ENCODE results near the gene AKAP6. TPM values are rescaled to one million over a fixed set of nuclear protein-coding genes. Genes with fewer than 3 reads are reported as not detected.
"Not testable (repeated sequence)": the region's sequence is repeated elsewhere in the genome, so short reads cannot be mapped to it uniquely, and the experiment has no call there.

Gene AKAP6
- total RNA-seq, 1 donor from 2014 or later: 0.53 TPM

- ATAC-seq (ENCODE audit: low read depth) (no peak), DNase-seq (no peak)
- H3K27ac Mint-ChIP-seq: no peak overlapping the region
- H3K27me3 Mint-ChIP-seq: peaks cover 4% of the 10 kb centered on the region
- no peak for TF ChIP-seq CTCF (IDR thresholded peaks at IDR 0.05)
- H3K4me1 Mint-ChIP-seq: no peaks in the 10 kb centered on the region
- CTCF ChIA-PET: no interaction called here
- intact Hi-C loops (cut with micrococcal nuclease): no loop called here
- H3K36me3 Mint-ChIP-seq (ENCODE audit: low read depth): no peaks in the 10 kb centered on the region
- H3K4me3 Mint-ChIP-seq: no peak overlapping the region
- H3K9me3 Mint-ChIP-seq: peaks cover 11% of the 10 kb centered on the region
- POLR2A ChIA-PET: no interaction called here
These were observed 129.6 kb downstream of the AKAP6 start for GRCh38 chr14:32458720-32459119.

GRCh38 chr14:32460267-32460666 lies 131.2 kb downstream of the AKAP6 start:
- Mint-ChIP-seq H3K4me1 (no peaks in the 10 kb centered on the region), H3K4me3 (no peak overlapping the region), H3K36me3 (ENCODE audit: low read depth) (no peaks in the 10 kb centered on the region), H3K27ac (no peak overlapping the region), H3K27me3 (peaks cover 4% of the 10 kb centered on the region), H3K9me3 (peaks cover 11% of the 10 kb centered on the region)
- DNase-seq: no peak
- ChIA-PET POLR2A (no interaction called here), CTCF (no interaction called here)
- intact Hi-C loops (cut with micrococcal nuclease): no loop called here
- no peak for ATAC-seq (ENCODE audit: low read depth)
- no peak for TF ChIP-seq CTCF (IDR thresholded peaks at IDR 0.05)

DNA sequence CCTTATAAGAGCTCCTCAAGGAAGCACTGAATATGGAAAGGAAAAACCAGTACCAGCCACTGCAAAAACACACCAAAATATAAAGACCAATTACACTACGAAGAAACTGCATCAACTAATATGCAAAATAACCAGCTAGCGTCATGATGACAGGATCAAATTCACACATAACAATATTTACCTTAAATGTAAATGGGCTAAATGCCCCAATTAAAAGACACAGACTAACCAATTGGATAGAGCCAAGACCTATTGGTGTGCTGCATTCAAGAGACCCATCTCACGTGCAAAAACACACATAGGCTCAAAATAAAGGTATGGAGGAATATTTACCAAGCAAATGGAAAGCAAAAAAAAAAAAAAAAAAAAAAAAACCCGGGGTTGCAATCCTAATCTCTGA lies 133.5 kb downstream of the AKAP6 start:
- H3K27me3 Mint-ChIP-seq; H3K4me3 Mint-ChIP-seq; H3K36me3 Mint-ChIP-seq (ENCODE audit: low read depth); H3K27ac Mint-ChIP-seq; CTCF ChIA-PET; ATAC-seq (ENCODE audit: low read depth); DNase-seq; intact Hi-C loops (cut with micrococcal nuclease); POLR2A ChIA-PET; H3K4me1 Mint-ChIP-seq: not testable (repeated sequence)
- H3K9me3 Mint-ChIP-seq: peaks cover 11% of the 10 kb centered on the region

- no peak overlapping the region for H3K4me3 Mint-ChIP-seq
- H3K4me1 Mint-ChIP-seq: no peaks in the 10 kb centered on the region
- CTCF ChIA-PET: interaction anchor here (1.0 kb wide), 1 partner anchor 19 kb away, joined by 3 read pairs; no protein-coding TSS in a partner anchor
- H3K9me3 Mint-ChIP-seq: no peaks in the 10 kb centered on the region
- no peak for TF ChIP-seq CTCF (IDR thresholded peaks at IDR 0.05)
- no peak for ATAC-seq (ENCODE audit: low read depth)
- DNase-seq: no peak
- H3K36me3 Mint-ChIP-seq (ENCODE audit: low read depth): no peaks in the 10 kb centered on the region
- intact Hi-C loops (cut with micrococcal nuclease): loop anchor here (2.0 kb wide), 2 partner anchors 396 to 958 kb away; no protein-coding TSS in a partner anchor
- no peaks in the 10 kb centered on the region for H3K27me3 Mint-ChIP-seq
- POLR2A ChIA-PET: no interaction called here
- no peak overlapping the region for H3K27ac Mint-ChIP-seq
These were observed 139.9 kb downstream of the AKAP6 start for GRCh38 chr14:32468955-32469354.

DNA sequence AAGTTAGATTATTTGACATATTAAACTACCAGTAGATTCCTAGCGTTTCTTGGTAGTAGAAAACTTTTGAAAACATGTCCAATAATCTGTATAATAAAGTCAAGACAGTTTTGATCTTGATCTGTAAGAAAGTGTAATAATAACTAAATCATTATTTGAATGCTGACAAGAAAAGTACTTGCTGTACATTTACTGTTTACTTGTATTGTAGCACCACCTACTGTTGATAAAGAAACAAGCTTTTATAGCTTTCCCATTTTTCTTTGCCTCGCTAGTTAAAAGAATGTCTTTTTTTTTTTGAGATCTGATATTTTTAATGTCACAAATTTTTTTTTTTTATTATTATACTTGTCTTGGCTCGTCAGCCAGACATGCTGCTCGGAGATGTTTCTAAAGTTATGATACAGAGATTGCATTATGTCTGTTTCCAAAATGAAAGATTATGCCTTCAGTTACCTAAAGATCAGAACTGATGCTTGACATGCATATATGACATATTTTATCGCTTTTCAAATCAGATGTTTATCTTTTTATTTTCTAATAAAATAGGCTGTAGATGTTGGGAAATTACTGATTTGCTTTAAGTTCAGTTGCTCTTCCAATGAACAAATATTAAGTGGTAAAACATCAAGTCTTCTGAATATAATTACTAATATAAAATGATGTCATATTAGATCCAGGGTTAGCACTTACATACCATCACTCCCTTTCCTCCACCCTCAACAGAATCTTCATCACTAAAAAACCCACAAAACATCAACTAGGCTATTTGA lies 140.5 kb downstream of the AKAP6 start:
- H3K9me3 Mint-ChIP-seq: no peaks in the 10 kb centered on the region
- H3K27ac Mint-ChIP-seq: no peak overlapping the region
- no peak for TF ChIP-seq CTCF (IDR thresholded peaks at IDR 0.05)
- POLR2A ChIA-PET: no interaction called here
- no peaks in the 10 kb centered on the region for H3K27me3 Mint-ChIP-seq
- H3K4me1 Mint-ChIP-seq: no peaks in the 10 kb centered on the region
- DNase-seq (no peak), ATAC-seq (ENCODE audit: low read depth) (no peak)
- intact Hi-C loops (cut with micrococcal nuclease): loop anchor here (2.0 kb wide), 2 partner anchors 397 to 959 kb away; no protein-coding TSS in a partner anchor
- no peaks in the 10 kb centered on the region for H3K36me3 Mint-ChIP-seq (ENCODE audit: low read depth)
- CTCF ChIA-PET: interaction anchor here (1.0 to 1.3 kb wide), 2 partner anchors 19 to 959 kb away, joined by 3 to 5 read pairs; no protein-coding TSS in a partner anchor
- H3K4me3 Mint-ChIP-seq: no peak overlapping the region
